OCI-LY7 (cell line): ENCODE data around the gene CMIP. TPM values are rescaled to one million over a fixed set of nuclear protein-coding genes. Genes with fewer than 3 reads are reported as not detected.

Experiments
- BruUV-seq: library from RNA; stranded (reverse); fragments of 400-500 nt; replicated peaks from 2 replicates; lab custom pipeline; 2021; lab: Mats Ljungman, UMichigan
- CTCF ChIA-PET: fragments of 300-600 bp; sonication (Branson Sonifier 250); formaldehyde crosslinking; loops from one replicate; lab custom pipeline; 2022; ENCODE audit warnings: antibody characterized with exemption; ENCODE audit not compliant: unreplicated experiment; lab: Charles Lee
- POLR2A ChIA-PET: fragments of 300-600 bp; sonication (Branson Sonifier 250); formaldehyde crosslinking; loops from one replicate; lab custom pipeline; 2022; ENCODE audit warnings: antibody characterized with exemption; lab: Charles Lee
- DNase-seq: peaks from one replicate; pipeline ENCODE4 v3.0.0-alpha.2; 2015; ENCODE audit warnings: low spot score
- H2AFZ ChIP-seq: fragments of 200-600 bp; sonication (generic), shearing (Covaris generic); 2 replicates; pipeline ENCODE4 v1.6.1; 2014; ENCODE audit warnings: mild to moderate bottlenecking, antibody characterized with exemption, low read length, moderate library complexity
- H3K27ac ChIP-seq: fragments of 200-600 bp; sonication (generic); 2 replicates; pipeline ENCODE4 v1.5.1; 2014; ENCODE audit warnings: mixed run types, low read depth, mild to moderate bottlenecking, moderate library complexity, low read length, inconsistent platforms; ENCODE audit not compliant: poor library complexity, severe bottlenecking
- H3K36me3 ChIP-seq: fragments of 200-600 bp; sonication (generic); 2 replicates; pipeline ENCODE4 v1.6.1; 2014; ENCODE audit warnings: mild to moderate bottlenecking, antibody characterized with exemption, low read length, moderate library complexity, mixed read lengths; ENCODE audit not compliant: insufficient read depth
- H3K4me1 ChIP-seq: fragments of 200-600 bp; sonication (generic); 2 replicates; pipeline ENCODE4 v1.5.1; 2014; ENCODE audit warnings: mild to moderate bottlenecking, low read length; ENCODE audit not compliant: insufficient read depth, poor library complexity, severe bottlenecking
- H3K4me2 ChIP-seq: fragments of 200-600 bp; sonication (generic); 2 replicates; pipeline ENCODE4 v1.6.1; 2014; ENCODE audit warnings: mild to moderate bottlenecking, low read length
- H3K4me3 ChIP-seq: fragments of 200-600 bp; sonication (generic); 2 replicates; pipeline ENCODE4 v1.5.1; 2014; ENCODE audit warnings: mild to moderate bottlenecking, low read depth, low read length; ENCODE audit not compliant: poor library complexity, severe bottlenecking
- H3K79me2 ChIP-seq: fragments of 200-600 bp; sonication (generic); 2 replicates; pipeline ENCODE4 v1.6.1; 2016; ENCODE audit warnings: low read depth, mild to moderate bottlenecking, low read length, moderate library complexity, mixed read lengths; ENCODE audit not compliant: insufficient read depth
- H3K9me2 ChIP-seq: fragments of 200-600 bp; sonication (generic); 2 replicates; pipeline ENCODE4 v1.6.1; 2016; ENCODE audit warnings: mild to moderate bottlenecking, low read length, mixed read lengths; ENCODE audit not compliant: insufficient read depth
- H3K9me3 ChIP-seq: fragments of 200-600 bp; sonication (generic); 2 replicates; pipeline ENCODE4 v1.6.1; 2014; ENCODE audit warnings: mild to moderate bottlenecking, mixed run types, low read length, mixed read lengths
- H4K20me1 ChIP-seq: fragments of 200-600 bp; sonication (generic); 2 replicates; pipeline ENCODE4 v1.6.1; 2014; ENCODE audit warnings: mild to moderate bottlenecking, antibody characterized with exemption, low read length, moderate library complexity, mixed read lengths; ENCODE audit not compliant: insufficient read depth
- CTCF ChIP-seq: fragments of 200-600 bp; sonication (generic); conservative IDR thresholded peaks from 2 replicates; pipeline ENCODE4 v1.5.1; 2014; ENCODE audit warnings: mild to moderate bottlenecking, antibody characterized with exemption, low read length, moderate library complexity, mixed read lengths
- EZH2phosphoT487 ChIP-seq: fragments of 200-600 bp; sonication (generic); IDR thresholded peaks from 2 replicates; pipeline ENCODE4 v1.6.1; 2018; ENCODE audit warnings: low read depth, borderline replicate concordance, mild to moderate bottlenecking, mixed run types, antibody characterized with exemption, low read length, moderate library complexity, mixed read lengths
- intact Hi-C: fragments of 100-400 bp; cut with micrococcal nuclease; formaldehyde crosslinking; loops from one replicate; pipeline ENCODE4 v1.10.0; 2022; ENCODE audit not compliant: unreplicated experiment
- total RNA-seq, 2 experiments: library from RNA; depleted of rRNA in 1 of 2; stranded (reverse); fragments of >200 nt in 1 of 2; shearing (Covaris generic) in 1 of 2; gene quantifications; 2 replicates each; pipeline ENCODE4 v1.2.3, GENCODE V29; 2014 to 2022

Gene CMIP
- total RNA-seq, 2 experiments from 2014 or later, result 15.4 to 70.3 TPM

- H3K4me1 ChIP-seq, result peaks cover 6% of the 10 kb centered on the region
- no peak overlapping the region for H3K27ac ChIP-seq
- no peak overlapping the region for H2AFZ ChIP-seq
- H3K9me3 ChIP-seq, result no peaks in the 10 kb centered on the region
- intact Hi-C loops, result no loop called here
- H3K4me3 ChIP-seq, result no peak overlapping the region
- ChIA-PET POLR2A (interaction anchor here (0.6 kb wide), 1 partner anchor 37 kb away, joined by 4 read pairs; no protein-coding TSS in a partner anchor), CTCF (no interaction called here)
- peaks cover 46% of the 10 kb centered on the region; the same call in 1 of the 2 replicates for H3K36me3 ChIP-seq
- H3K4me2 ChIP-seq, result no peak overlapping the region
- H4K20me1 ChIP-seq, result no peaks in the 10 kb centered on the region
- no peaks in the 10 kb centered on the region for H3K79me2 ChIP-seq
- BruUV-seq, result no TSS peak
- TF ChIP-seq CTCF (no peak), EZH2phosphoT487 (no peak)
- no peaks in the 10 kb centered on the region for H3K9me2 ChIP-seq
- DNase-seq, result no peak
These were observed 258.9 kb downstream of the CMIP start for GRCh38 chr16:81703177-81704155.

DNA sequence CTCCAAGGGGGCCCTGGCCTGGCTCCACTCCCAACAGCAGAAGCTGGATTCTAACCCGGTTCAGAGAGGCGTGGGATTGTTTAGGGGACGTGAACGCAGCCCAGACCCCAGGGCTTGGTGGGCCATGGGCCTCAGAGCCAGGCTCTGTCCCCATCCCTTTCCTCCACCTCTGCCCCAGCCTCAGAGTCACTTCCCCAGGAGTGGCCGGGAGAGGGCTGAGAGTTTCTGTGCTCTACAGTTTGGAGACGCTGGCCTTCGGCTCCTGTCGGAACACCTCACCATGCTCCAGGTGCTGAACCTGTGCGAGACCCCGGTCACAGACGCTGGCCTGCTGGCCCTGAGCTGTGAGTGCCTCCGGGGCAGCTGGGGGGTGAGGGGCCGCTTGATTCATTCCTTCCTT is 260.7 kb downstream of the CMIP start:
- Histone ChIP-seq H3K27ac (no peak overlapping the region), H3K79me2 (no peaks in the 10 kb centered on the region), H3K4me1 (no peaks in the 10 kb centered on the region), H3K4me3 (no peak overlapping the region), H3K9me3 (no peaks in the 10 kb centered on the region), H3K9me2 (no peaks in the 10 kb centered on the region), H3K36me3 (peaks cover 50% of the 10 kb centered on the region; the same call in 1 of the 2 replicates), H2AFZ (no peak overlapping the region), H3K4me2 (no peak overlapping the region), H4K20me1 (no peaks in the 10 kb centered on the region)
- intact Hi-C loops, result no loop called here
- TF ChIP-seq EZH2phosphoT487, result no peak
- no peak for TF ChIP-seq CTCF
- DNase-seq, result no peak
- ChIA-PET POLR2A (no interaction called here), CTCF (no interaction called here)
- BruUV-seq, result no TSS peak
